NCI-H146 treated with DMSO at 0.1 percent for 48 hours (cell line): ENCODE results near the gene LYPLAL1.
"Not testable (repeated sequence)": the region's sequence is repeated elsewhere in the genome, so short reads cannot be mapped to it uniquely, and the experiment has no call there.

Source experiments
- DNase-seq: peaks from one replicate; lab custom pipeline; 2025; ENCODE audit not compliant: unreplicated experiment; lab: John Stamatoyannopoulos, UW

The LYPLAL1 gene

DNA sequence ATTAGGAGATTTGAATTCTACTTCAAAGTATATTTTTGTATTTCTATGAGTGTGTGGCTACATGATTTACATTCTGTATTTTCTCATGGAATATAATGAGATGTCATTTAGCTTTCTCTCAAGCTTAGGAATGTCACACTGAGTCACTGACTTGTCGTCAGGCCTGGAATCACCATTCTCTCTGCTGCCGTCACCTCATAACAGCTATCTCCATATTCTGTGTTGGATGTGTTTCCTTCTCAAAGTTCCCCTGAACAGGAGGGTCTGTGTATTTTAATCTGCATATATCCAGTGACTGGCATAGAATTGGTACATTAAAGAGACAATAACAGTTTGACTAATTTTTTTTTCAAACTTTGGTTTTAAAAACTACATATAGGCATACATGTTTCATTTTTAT is 35.9 kb downstream of the LYPLAL1 start:
- no peak for DNase-seq

DNA sequence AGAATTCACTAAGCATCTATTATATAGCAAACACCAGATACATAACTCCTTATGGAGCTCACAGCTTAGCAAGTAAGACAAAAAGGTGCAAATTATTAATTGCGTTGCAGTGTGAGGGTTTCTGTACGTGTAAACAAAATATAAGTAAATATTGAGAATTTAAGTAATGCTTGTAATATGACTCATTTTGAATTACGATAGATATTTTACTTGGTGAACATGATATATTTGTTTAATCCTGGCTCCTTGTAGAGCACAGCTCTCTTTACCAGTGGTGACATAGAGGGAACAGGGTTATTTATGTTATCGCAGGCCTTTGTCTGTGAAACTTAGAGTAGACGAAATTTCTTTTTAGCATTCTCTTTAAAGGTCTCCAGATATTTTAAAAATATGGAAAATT is 36.4 kb downstream of the LYPLAL1 start:
- no peak for DNase-seq

DNA sequence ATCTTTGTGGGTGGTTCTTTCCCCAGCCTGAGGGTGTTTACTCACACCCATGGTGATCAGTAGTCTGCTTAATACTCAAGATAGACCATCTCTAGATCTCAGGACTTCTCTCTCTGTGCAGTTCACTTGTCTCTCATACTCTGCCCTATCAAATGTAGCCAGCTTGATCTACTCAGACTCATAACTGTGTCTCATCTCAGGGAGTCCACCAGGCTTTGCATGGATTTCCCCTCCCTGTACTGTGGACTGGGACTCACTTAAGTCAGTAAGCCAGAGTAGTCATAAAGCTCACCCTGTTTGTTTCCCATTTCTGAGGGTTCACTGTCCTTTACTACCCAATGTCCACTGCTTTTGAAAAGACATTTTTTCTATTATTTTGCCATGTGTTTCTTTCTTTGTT is 41.8 kb downstream of the LYPLAL1 start:
- DNase-seq = no peak

DNA sequence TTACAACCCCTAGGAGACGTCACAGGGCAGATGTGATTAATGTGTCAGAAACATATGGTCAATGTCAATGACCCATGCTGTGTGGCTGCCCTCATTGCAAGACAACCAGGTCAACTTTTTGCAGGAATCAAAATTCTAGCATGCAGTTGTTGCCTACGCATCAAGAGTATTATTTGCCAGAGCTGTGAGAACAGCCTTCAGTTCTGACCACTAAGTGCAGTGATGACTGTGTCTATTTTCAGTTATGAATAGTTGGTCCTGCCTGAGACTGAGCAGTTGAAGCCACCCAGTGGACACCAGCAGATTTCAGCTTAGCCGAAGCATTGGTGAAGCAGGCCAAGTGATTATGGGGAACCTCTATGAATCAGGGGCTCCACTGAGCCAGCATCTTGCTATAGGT is 47.3 kb downstream of the LYPLAL1 start:
- DNase-seq = no peak

DNA sequence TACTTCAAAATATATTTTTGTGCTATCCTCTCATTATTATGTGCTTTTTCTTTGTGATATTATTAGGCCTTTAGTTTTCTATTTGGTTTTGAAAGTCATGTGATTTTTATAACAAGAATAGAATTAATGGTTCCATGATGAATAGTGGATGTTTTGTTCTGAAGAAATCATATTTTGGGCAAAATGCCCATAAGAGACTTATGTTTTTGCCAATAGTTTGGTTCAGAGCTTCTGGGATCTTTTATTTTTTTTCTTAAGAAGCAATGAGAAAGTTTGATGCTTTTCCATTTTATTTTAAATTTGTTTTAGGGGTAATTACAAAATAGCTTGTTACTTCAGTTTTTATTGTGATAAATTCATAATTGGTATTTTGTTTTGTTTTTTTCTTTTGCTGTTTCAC is 49.8 kb downstream of the LYPLAL1 start:
- DNase-seq = no peak

DNA sequence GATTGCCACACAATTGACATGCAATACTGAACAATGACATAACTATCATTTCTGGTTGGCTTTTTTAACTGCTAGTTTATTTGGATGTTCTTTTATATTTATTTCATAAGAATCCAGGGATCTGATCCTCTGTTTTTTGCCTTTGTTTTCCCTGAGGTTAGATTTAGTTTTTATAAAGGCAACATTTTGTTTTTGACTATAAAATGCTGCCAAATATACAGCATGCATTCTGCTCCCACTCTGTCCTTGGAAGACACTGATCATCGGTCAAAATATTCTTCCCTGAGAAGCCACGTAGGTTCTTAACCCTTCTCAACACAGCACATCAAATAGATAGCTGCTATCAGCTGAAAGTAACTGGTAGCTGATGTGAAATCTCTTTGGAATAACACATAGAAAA is 52.5 kb downstream of the LYPLAL1 start:
- DNase-seq = no peak

DNA sequence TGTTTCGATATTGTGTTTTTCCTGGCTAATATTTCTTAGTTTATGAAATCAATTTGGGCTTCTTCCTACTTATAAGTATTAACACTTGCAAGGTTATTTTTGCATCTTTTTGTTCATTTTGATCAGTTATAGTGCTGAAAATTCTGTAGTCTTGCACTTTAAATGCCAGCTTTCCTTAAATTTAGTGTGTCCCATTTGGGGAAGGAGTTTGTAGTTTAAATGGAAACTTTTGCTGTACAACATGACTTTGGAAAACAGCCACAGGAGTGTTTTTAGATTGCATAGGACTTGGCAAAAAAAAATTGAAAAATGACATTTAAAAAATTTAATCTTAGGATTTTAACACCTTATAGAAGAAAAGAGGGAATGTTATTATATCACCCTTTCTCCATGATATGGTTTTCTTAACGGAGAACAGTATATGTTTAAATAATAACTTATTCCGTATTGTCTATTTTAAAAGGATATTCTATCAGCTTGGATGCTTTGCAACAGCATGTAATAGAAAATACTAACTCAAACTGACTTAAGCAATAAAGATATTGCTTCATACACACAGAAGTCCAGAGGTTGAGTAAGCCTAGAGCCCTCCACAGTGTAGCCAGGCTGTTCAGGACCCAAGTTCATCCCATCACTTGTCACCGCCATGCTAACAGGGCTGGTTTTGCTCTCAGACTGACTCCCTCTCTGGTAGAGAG is 53.8 kb downstream of the LYPLAL1 start:
- no peak for DNase-seq

DNA sequence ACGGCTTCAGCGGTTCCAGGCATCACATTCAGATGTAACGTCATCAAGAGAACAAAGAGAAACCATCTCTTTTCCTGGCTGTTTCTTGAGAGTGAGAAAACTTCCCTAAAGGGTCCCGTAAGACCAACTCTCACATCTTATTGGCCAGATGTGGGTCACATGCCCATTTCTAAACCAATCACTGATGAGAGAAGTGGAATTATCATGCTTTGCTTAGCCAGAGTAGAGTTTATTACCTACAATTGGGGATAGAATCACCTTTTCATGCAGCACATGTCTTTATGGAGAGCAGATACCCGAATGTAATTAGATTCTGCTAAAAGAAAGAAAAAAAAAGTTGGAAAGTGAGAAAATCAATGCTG is 54.4 kb downstream of the LYPLAL1 start:
- DNase-seq = no peak

DNA sequence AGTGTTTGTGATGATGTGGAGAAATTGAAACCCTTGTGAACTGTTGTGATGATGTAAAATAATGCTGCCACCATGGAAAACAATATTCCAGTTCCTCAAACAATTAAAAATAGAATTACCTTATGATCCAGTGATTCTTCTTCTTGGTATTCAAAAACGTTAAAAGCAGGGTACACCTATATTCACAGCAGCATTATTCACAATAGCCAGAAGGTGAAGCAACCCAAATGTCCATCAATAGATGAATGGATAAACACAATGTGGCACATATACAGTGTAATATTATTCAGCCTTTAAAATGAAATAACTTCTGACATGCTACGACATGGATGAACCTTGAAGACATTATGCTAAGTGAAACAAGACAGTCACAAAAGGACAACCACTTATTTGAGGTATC is 59.2 kb downstream of the LYPLAL1 start:
- no peak for DNase-seq

DNA sequence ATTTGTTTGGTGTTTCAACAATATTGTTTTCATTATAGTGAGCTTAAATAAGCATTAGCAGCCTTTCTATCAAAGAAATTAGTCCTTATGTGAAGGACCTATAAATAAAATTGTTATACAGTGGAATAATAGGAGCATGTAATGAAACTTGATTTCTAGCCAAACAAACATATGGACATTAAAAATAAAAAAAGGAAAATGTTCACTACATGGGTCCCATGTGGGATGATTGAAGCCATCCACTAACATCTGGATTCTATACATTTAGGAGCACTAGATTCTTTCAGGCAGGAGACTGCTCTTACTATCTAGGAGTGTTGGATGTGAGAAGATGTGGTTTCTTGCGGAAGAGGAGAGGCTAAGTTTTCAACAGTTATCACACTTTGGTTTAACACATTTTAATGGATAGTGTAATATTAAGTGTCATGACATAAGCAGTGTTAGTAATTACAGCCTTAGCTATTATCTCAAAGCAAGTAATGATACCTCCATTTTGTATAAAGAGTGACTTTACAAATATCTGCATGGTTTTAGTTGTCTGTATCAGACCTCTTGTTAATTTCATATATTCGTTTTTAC is 62.3 kb downstream of the LYPLAL1 start:
- no peak for DNase-seq

DNA sequence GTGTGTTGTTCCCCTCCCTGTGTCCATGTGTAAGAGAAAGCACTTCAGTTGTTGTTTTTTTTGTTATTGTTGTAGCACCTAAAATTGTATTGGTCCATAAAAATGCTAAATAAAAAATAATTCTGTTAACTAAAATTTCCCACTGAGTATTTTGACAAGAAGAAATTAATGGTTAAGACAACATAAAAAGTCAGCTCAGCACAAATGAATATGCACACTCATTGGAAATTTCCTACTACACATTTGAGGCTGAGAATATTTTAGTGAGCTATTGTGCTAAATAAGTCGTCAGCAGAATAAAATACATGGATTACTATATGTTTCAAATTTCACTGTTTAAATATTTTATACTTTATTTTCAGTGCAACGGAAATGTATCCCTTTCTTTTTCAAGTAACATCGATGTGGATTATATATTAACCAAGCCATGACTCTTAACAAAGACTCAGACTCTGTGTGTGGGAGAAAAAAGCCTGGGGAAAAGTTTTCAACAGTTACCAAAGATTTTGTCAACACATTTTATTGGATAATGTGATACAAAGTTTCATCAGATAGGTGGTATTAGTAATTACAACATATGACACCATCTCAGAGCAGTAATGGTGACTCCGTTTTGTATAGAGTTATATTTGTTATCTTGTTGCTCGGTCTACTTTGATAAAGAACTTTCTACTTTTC is 63.4 kb downstream of the LYPLAL1 start:
- no peak for DNase-seq

DNA sequence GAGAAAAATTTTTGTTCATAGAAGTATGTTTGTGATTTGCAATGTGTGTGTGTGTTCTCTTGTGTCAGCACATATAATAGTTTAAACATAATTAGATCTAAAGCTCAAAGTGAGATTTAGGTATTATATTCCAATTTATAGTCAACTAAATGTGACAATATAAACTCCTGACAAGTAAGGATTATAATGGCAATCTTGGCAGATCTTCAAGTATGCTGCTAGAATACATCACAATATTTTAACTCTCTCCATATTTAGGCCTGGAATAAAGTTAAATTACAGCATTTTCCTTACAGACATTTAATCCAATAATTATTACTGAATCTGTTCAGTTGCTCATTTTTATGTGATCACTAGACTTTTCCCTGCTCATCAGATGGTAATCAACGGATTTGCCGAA is 65.8 kb downstream of the LYPLAL1 start:
- DNase-seq = no peak

DNA sequence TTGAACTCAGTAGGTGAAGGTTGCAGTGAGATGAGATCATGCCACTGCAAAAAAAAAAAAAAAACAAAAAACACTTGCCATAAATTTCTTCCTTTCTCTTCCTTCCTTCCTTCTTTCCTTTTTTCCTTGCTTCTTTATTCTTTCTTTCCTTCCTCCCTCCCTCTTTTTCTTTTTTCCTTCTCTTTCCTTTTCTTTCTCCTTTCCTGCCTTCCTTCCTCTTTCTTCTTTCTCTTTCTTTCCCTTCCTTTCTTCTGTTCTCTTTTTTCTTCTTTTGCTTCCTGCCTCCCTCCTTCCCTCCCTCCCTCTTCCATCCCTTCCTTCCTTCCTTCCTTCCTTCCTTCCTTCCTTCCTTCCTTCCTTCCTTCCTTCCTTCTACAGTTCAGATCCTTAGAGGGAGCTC is 71.2 kb downstream of the LYPLAL1 start:
- DNase-seq = no peak

DNA sequence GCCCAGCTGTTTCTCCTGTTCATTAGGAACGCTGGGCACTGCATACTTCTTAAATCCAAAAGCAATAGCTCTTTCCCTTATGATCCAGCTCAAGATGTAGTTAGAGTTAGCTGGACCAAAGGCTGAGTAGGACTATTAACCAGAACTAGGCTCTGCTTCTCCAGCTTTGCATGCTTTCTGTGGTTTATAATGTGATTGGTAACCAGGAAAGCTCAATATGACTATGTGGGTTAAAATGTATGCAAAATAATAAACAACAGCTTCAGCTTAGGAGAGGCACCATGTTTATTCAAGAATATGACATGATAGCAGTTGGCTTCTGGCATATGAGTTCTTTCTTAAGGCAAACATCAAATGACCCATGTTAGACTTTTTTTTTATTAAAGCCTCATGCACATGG is 73.8 kb downstream of the LYPLAL1 start:
- DNase-seq = no peak

DNA sequence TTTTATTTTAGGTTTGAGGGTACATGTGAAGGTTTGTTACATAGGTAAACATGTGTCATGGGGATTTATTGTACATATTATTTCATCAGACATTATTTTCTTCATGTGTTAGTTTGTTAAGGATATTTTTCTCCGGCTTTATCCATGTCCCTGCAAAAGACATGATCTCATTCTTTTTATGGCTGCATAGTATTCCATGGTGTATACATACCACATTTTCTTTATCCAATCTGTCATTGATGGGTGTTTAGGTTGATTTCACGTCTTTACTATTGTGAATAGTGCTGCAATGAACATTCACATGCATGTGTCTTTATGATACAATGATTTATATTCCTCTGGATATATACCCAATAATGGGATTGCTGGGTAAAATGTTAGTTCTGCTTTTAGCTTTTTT is 76.8 kb downstream of the LYPLAL1 start:
- not testable (repeated sequence) for DNase-seq

DNA sequence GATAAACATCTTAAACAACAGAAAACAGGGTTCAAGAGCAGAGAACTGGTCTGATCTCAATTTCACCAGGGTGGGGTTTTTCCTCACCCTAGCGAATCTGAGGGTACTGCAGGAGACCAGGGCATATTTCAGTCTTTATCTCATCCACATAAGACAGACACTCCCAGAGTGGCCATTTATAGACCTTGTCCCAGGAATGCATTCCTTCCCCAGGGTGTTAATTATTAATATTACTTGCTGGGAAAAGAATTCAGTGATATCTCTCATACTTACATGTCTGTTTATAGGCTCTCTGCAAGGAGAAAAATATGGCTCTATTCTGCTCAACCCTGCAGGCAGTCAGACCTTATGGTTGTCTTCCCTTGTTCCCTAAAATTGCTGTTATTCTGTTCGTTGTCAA is 84.1 kb downstream of the LYPLAL1 start:
- no peak for DNase-seq

DNA sequence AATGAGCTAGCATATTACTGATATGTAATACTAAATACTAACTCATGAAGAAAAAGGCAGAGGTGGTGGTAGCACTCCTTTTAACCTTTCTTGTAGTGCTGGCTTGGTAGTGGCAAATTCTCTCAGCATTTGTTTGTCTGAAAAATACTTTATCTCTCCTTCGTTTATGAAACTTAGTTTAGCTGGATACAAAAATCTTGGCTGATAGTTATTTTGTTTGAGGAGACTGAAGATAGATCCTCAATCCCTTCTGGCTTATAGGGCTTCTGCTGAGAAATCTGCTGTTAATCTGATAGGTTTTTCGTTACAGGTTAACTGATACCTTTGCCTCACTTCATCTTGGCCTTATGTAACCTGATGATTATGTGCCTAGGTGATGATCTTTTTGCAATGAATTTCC is 87.8 kb downstream of the LYPLAL1 start:
- no peak for DNase-seq
